HepG2 (cell line): ENCODE results near the gene MAN1B1. TPM values are rescaled to one million over a fixed set of nuclear protein-coding genes. Genes with fewer than 3 reads are reported as not detected.

Experiments
- EED ChIP-seq: sonication (generic); formaldehyde crosslinking; IDR thresholded peaks from 2 replicates; pipeline ENCODE4 v1.5.0; 2020; ENCODE audit warnings: mild to moderate bottlenecking, missing genetic modification reagents
- GLI4 ChIP-seq: sonication (generic); formaldehyde crosslinking; IDR thresholded peaks from 2 replicates; pipeline ENCODE4 v1.5.1; 2020; ENCODE audit warnings: missing genetic modification reagents, mild to moderate bottlenecking, moderate library complexity, borderline replicate concordance
- HNF4G ChIP-seq, 2 experiments: sonication (generic) in 1 of 2; formaldehyde crosslinking in 1 of 2; IDR thresholded peaks; 2 replicates each; pipeline versions ENCODE4 v1.4.0 to v1.6.1; 2011 to 2020; ENCODE audit warnings: borderline replicate concordance in 2 of 2, low read depth in 2 of 2, mild to moderate bottlenecking in 2 of 2, low read length in 1 of 2, missing genetic modification reagents in 1 of 2, moderate library complexity in 1 of 2
- HNRNPUL1 ChIP-seq: fragments of 200-400 bp; formaldehyde crosslinking; IDR thresholded peaks from 2 replicates; pipeline ENCODE4 v1.6.1; 2017; ENCODE audit warnings: low read depth, mild to moderate bottlenecking, low read length, moderate library complexity
- ISL2 ChIP-seq: sonication (generic); formaldehyde crosslinking; IDR thresholded peaks from 2 replicates; pipeline ENCODE4 v1.5.0; 2020; ENCODE audit warnings: missing genetic modification reagents
- KDM4B ChIP-seq: sonication (generic); formaldehyde crosslinking; IDR thresholded peaks from 2 replicates; pipeline ENCODE4 v1.4.0; 2020; ENCODE audit warnings: missing genetic modification reagents
- MAFK ChIP-seq, 2 experiments: IDR thresholded peaks in 1 of 2; conservative IDR thresholded peaks in 1 of 2; 2 replicates each; pipeline ENCODE4 v1.6.1; 2011; ENCODE audit warnings: improper control_type of control experiment in 2 of 2, low read length in 2 of 2
- MTF1 ChIP-seq: sonication (generic); formaldehyde crosslinking; IDR thresholded peaks from 2 replicates; pipeline ENCODE4 v1.5.0; 2020; ENCODE audit warnings: missing genetic modification reagents
- PHF21A ChIP-seq: sonication (generic); formaldehyde crosslinking; IDR thresholded peaks from 2 replicates; pipeline ENCODE4 v1.5.0; 2020; ENCODE audit warnings: mild to moderate bottlenecking, missing genetic modification reagents
- SNAPC2 ChIP-seq: sonication (generic); formaldehyde crosslinking; IDR thresholded peaks from 2 replicates; pipeline ENCODE4 v1.8.1; 2022; ENCODE audit warnings: mild to moderate bottlenecking, missing genetic modification reagents
- ZNF292 ChIP-seq: sonication (generic); formaldehyde crosslinking; IDR thresholded peaks from 2 replicates; pipeline ENCODE4 v1.8.1; 2022; ENCODE audit warnings: mild to moderate bottlenecking, low read depth, missing genetic modification reagents, borderline replicate concordance
- ZNF3 ChIP-seq: IDR thresholded peaks from 2 replicates; pipeline ENCODE4 v1.7.0; 2017; ENCODE audit warnings: inconsistent platforms
- ZNF782 ChIP-seq: sonication (generic); formaldehyde crosslinking; IDR thresholded peaks from 2 replicates; pipeline ENCODE4 v1.4.0; 2020; ENCODE audit warnings: missing genetic modification reagents, mild to moderate bottlenecking, borderline replicate concordance
- ZSCAN12 ChIP-seq: sonication (generic); formaldehyde crosslinking; IDR thresholded peaks from 2 replicates; pipeline ENCODE4 v1.9.0; 2021; ENCODE audit warnings: mild to moderate bottlenecking, missing genetic modification reagents
- ZSCAN20 ChIP-seq: sonication (generic); formaldehyde crosslinking; IDR thresholded peaks from 2 replicates; pipeline ENCODE4 v1.4.0; 2020; ENCODE audit warnings: missing genetic modification reagents, mild to moderate bottlenecking, borderline replicate concordance
- polyA plus RNA-seq, 8 experiments: library from polyadenylated mRNA; depleted of rRNA in 3 of 8; stranded (reverse) in 7 of 8; unstranded in 1 of 8; fragments of >200 nt; fragmentation: Illumina TruSeq in 4 of 8; extraction: Trizol in 4 of 8; gene quantifications; 2 replicates each; pipeline versions ENCODE4 v1.2.1 to v1.2.3, GENCODE V29; 2011 to 2016; ENCODE audit warnings: low read depth in 4 of 8, missing spikeins in 1 of 8, mixed read lengths in 1 of 8; ENCODE audit not compliant: insufficient read depth in 1 of 8
- total RNA-seq, 5 experiments: library from RNA; depleted of rRNA; stranded (reverse); fragments of >200 nt; fragmentation: Illumina TruSeq; extraction: Trizol; gene quantifications; 2 replicates each; pipeline ENCODE4 v1.2.3, GENCODE V29; 2016; ENCODE audit warnings: low read depth in 1 of 5
- TF ChIP-seq, protein P1 (sequence below): sonication (generic); formaldehyde crosslinking; IDR thresholded peaks from 2 replicates; pipeline ENCODE4 v1.5.0; 2020; ENCODE audit warnings: missing genetic modification reagents, mild to moderate bottlenecking, borderline replicate concordance
- TF ChIP-seq, protein P2 (sequence below): sonication (generic); formaldehyde crosslinking; IDR thresholded peaks from 2 replicates; pipeline ENCODE4 v1.4.0; 2020; ENCODE audit warnings: missing genetic modification reagents, borderline replicate concordance
- TF ChIP-seq, protein P3 (sequence below): sonication (generic); formaldehyde crosslinking; IDR thresholded peaks from 2 replicates; pipeline ENCODE4 v1.4.0; 2020; ENCODE audit warnings: mild to moderate bottlenecking, missing genetic modification reagents
- TF ChIP-seq, protein P4 (sequence below): sonication (generic); formaldehyde crosslinking; IDR thresholded peaks from 2 replicates; pipeline ENCODE4 v1.8.0; 2022; ENCODE audit warnings: missing genetic modification reagents, low read depth, mild to moderate bottlenecking, borderline replicate concordance
- TF ChIP-seq, protein P5 (sequence below): sonication (generic); formaldehyde crosslinking; conservative IDR thresholded peaks from 2 replicates; pipeline ENCODE4 v1.4.0; 2020; ENCODE audit warnings: missing genetic modification reagents

The MAN1B1 gene
- total and polyA plus RNA-seq, 2 of the 13 experiments (the other 11 are each of a cell fraction or from before 2014, with no cell fraction given) = 48.9 to 59.5 TPM

DNA sequence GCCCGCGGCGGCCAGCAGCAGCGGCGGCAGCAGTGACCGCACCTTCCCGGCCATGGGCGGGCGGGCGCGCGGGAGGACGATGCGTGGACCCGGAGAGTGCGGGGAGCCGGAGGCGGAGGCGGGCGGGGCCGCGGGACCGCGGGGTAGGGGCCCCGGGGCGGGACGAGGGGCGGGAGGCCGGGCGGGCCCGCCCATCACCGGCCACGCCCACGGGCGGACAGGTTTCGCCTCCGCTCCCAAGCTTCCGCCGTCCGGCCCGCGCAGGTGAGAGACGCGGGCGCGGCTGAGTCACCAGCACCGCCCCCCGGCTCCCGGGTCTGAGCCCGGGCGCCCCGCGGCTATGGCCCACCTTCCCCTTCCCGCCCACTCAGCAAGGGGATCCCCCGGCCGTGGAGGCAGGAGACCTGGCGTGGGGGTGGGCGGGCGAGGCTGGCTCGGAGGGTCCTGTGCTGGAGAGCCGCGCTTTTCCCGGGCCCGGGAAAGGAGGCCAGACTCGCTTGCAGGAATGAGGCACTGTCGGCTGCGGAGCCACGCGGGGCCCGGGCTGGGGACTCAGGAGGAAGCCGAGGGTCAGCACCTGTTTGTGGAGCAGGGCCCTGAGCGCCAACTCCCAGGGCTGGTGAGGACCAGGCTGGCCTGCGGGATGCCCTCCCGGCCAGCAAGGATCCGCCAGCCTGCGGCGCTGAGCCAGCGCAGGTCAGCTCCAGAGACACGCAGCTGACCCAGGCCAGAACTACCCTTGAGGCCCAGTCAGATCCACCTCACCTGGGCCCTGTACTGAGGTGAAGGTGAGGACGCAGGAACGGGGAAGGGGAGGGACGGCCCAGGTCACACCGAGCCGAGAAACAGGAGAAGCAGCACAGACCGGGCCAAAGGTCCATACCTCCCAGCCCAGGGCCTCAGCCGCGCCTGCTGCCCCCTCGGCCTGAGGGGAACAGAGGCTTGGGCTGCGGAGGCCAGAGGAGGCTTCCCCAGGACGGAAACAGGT, 32.5 kb upstream of the MAN1B1 start, which contains the start of gene ENTPD2 (continued):
- TF ChIP-seq HNRNPUL1 (no peak), MAFK (conservative IDR thresholded peaks at IDR 0.05 in 1 of 2, IDR thresholded peaks at IDR 0.05 in 1 of 2; ENCODE audit: low read length in 2 of 2) (no peak), GLI4 (CRISPR knock-in tag) (no peak), KDM4B (CRISPR knock-in tag) (no peak), ISL2 (CRISPR knock-in tag) (0 out of 2 replicates have a peak, but pooled peaks have one; percentile 45), ZSCAN12 (CRISPR knock-in tag) (0 out of 2 replicates have a peak, but pooled peaks have one; percentile 47), HNF4G (IDR thresholded peaks at IDR 0.05; ENCODE audit: borderline replicate concordance, low read depth, low read length) (no peak), HNF4G (CRISPR knock-in tag; IDR thresholded peaks at IDR 0.05; ENCODE audit: borderline replicate concordance, low read depth) (no peak), ZNF292 (CRISPR knock-in tag) (no peak), MTF1 (CRISPR knock-in tag) (no peak), ZNF782 (CRISPR knock-in tag) (no peak), EED (CRISPR knock-in tag) (no peak), PHF21A (CRISPR knock-in tag) (no peak), ZNF3 (no peak), ZSCAN20 (CRISPR knock-in tag) (0 out of 2 replicates have a peak, but pooled peaks have one; percentile 42), SNAPC2 (CRISPR knock-in tag) (no peak)
- TF ChIP-seq, protein P1, sequence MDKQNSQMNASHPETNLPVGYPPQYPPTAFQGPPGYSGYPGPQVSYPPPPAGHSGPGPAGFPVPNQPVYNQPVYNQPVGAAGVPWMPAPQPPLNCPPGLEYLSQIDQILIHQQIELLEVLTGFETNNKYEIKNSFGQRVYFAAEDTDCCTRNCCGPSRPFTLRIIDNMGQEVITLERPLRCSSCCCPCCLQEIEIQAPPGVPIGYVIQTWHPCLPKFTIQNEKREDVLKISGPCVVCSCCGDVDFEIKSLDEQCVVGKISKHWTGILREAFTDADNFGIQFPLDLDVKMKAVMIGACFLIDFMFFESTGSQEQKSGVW (CRISPR knock-in tag) = no peak
- TF ChIP-seq, protein P2, sequence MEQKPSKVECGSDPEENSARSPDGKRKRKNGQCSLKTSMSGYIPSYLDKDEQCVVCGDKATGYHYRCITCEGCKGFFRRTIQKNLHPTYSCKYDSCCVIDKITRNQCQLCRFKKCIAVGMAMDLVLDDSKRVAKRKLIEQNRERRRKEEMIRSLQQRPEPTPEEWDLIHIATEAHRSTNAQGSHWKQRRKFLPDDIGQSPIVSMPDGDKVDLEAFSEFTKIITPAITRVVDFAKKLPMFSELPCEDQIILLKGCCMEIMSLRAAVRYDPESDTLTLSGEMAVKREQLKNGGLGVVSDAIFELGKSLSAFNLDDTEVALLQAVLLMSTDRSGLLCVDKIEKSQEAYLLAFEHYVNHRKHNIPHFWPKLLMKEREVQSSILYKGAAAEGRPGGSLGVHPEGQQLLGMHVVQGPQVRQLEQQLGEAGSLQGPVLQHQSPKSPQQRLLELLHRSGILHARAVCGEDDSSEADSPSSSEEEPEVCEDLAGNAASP (CRISPR knock-in tag) = no peak; the same call in 1 of the 2 replicates
- TF ChIP-seq, protein P3, sequence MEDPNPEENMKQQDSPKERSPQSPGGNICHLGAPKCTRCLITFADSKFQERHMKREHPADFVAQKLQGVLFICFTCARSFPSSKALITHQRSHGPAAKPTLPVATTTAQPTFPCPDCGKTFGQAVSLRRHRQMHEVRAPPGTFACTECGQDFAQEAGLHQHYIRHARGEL (CRISPR knock-in tag) = no peak
- TF ChIP-seq, protein P4, sequence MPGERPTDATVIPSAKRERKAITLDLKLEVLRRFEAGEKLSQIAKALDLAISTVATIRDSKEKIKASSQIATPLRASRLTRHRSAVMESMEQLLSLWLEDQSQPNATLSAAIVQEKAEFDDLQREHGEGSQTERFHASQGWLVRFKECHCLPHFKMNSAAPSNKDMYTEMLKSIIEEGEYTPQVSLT = no peak
- TF ChIP-seq, protein P5, sequence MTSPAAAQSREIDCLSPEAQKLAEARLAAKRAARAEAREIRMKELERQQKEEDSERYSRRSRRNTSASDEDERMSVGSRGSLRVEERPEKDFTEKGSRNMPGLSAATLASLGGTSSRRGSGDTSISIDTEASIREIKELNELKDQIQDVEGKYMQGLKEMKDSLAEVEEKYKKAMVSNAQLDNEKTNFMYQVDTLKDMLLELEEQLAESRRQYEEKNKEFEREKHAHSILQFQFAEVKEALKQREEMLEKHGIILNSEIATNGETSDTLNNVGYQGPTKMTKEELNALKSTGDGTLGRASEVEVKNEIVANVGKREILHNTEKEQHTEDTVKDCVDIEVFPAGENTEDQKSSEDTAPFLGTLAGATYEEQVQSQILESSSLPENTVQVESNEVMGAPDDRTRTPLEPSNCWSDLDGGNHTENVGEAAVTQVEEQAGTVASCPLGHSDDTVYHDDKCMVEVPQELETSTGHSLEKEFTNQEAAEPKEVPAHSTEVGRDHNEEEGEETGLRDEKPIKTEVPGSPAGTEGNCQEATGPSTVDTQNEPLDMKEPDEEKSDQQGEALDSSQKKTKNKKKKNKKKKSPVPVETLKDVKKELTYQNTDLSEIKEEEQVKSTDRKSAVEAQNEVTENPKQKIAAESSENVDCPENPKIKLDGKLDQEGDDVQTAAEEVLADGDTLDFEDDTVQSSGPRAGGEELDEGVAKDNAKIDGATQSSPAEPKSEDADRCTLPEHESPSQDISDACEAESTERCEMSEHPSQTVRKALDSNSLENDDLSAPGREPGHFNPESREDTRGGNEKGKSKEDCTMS = no peak
